Measurements from ENCODE around the gene ELMO3.
A peak's percentile ranks its signal among the peaks of the same experiment; 100 is the strongest.

The ELMO3 gene

DNA sequence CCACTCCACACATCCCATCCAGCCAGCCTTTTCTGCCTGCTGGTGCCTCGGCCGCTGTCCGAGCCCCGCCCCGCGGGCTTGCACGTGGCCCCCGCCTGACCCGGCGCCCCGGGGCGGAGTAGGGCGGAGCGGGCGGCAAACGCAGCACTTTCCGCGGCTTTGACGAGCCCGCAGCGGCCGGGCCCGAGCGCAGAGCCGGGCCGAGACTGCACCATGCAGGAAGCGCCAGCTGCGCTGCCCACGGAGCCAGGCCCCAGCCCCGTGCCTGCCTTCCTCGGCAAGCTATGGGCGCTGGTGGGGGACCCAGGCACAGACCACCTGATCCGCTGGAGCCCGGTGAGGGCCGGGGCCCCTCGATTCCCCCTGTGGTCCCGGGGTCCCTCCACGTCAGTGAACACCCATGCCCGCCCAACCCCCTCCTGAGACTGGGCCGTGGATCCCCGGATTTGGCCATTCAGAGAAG, 34.3 kb upstream of the ELMO3 start, which contains the start of gene HSF4:
HSF4 (plus strand) TSS at position 147 of the 463 bp plus-strand sequence; CDS start at position 214, 67 bp downstream.
- DNase-seq (ENCODE audit: low spot score), result no peak

DNA sequence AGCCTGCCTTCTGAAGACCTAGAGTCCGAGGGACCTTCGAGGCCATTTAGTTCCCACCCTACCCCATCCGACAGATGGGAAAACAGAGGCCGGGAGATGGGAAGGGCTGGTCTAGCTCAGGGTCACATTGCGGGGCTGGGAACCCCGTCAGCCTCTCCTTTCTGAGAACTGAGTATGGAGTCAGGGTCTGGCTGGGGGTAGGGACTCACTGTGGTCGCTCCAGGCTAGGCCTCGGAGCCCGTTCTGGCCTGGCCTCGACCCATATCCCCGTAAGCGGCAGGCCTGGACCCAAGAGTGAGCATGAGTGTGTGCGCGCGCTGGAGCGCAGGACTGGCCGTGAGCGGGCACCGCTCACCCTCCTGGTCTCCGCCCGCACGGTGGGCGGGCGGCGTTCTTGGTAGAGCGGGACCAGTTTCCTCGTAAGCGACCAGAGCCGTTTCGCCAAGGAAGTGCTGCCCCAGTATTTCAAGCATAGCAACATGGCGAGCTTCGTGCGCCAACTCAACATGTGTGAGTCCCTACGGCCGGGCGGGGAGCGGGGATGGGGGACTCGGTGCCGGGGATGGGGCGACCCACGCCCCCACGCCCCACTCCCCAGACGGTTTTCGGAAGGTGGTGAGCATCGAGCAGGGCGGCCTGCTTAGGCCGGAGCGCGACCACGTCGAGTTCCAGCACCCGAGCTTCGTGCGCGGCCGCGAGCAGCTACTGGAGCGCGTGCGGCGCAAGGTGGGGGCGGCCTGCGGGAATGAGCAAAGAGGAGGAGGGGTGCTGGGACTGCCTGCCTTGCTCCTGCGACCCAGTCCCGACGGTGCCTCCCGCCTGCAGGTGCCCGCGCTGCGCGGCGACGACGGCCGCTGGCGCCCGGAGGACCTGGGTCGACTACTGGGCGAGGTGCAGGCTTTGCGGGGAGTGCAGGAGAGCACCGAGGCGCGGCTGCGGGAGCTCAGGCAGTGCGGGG, 33.5 kb upstream of the ELMO3 start:
- no peak for DNase-seq (ENCODE audit: low spot score)

- no peak for DNase-seq (ENCODE audit: low spot score)
Observed at GRCh38 chr16:67166110-67166547, 32.8 kb upstream of the ELMO3 start.

- DNase-seq (ENCODE audit: low spot score), result no peak
Observed at GRCh38 chr16:67166598-67167168, 32.2 kb upstream of the ELMO3 start.

- no peak for DNase-seq (ENCODE audit: low spot score)
Observed at GRCh38 chr16:67167588-67167987, 31.3 kb upstream of the ELMO3 start.

DNA sequence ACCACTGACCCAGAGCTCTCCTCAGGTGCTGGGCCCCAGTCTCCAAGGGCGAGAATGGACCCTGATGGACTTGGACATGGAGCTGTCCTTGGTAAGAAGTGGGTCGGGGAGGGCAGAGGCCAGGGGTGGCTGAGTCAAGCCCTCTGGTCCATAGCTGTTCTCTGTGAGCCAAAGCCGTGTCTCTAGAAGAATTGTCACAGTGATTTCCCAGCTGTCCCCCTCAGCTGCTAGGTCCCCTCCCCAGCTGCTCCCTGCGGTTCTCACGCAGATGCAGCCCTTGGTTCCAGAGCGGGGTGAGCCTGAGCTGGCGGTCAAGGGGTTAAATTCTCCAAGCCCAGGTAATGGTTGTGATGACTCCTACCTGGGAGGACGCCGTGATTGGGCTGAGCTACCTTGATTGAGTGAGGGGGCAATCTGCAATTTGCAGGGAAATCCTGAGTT, 29.9 kb upstream of the ELMO3 start:
- DNase-seq (ENCODE audit: low spot score), result no peak

DNA sequence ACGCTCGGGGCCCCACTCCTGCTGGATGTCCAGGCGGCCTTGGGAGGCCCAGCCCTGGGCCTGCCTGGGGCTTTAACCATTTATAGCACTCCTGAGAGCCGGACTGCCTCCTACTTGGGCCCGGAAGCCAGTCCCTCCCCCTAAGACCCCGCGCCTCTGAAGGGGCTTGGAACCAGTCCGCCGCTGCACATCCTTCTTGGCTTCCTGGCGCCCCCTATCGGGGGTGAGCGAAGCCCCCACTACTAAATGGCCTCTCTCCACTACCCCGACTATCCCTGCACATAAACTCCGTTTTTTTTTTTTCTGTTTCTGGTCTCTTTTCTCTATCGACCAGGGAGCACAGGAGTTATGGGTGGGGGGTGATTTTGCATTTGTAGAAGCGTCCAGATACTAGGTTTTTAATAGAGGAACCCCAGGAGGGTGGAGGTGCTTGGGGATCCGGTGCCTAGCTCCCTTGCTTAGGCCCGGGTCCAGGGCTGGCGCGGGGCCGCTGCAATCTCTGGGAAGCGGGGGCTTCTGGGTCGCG, 29.2 kb upstream of the ELMO3 start:
- DNase-seq (ENCODE audit: low spot score), result peak; percentile 72

- peak; percentile 90 for DNase-seq (ENCODE audit: low spot score)
Observed at GRCh38 chr16:67170168-67170948, 28.6 kb upstream of the ELMO3 start, which contains the start of gene NOL3. Gene NOL3, plus strand, starts transcription at chr16:67170538.

DNA sequence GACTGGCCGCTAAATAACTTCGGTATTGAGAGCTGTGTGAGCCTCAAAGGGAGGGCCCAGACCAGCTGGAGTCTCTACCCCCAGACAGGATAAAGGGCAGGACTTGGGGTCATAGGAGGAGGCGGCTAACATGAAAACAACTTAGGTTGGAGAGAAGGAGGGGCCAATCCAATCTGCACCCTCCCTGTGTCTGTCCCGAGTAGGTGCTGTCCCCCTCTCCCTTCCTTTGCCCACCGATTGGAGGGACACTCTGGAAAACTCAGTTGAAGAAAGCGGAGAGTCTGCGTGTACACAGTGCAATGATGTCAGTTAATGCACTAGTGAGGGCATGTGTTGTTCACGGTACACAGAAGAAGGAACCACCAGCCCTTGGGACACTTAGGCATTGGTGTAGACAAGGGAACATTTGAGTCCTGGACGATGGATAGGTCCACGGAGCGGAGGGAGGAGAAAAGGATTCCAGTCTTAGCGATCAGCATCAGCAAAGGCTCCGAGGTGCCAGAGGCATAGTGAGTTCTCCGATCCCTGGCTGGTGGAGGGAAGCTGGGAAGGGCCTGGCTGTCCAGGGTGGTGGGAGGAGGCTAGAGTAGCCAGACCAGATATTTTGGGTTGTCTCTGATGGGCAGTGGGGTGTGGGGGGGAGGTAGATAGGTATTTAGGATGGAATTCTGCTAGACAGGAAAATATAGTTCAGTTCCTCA, 27.8 kb upstream of the ELMO3 start:
- DNase-seq (ENCODE audit: low spot score), result no peak

GRCh38 chr16:67173323-67173722, 25.6 kb upstream of the ELMO3 start:
- DNase-seq (ENCODE audit: low spot score), result no peak

- DNase-seq (ENCODE audit: low spot score), result peak; percentile 84
Observed at GRCh38 chr16:67173808-67174705, 24.9 kb upstream of the ELMO3 start.

DNA sequence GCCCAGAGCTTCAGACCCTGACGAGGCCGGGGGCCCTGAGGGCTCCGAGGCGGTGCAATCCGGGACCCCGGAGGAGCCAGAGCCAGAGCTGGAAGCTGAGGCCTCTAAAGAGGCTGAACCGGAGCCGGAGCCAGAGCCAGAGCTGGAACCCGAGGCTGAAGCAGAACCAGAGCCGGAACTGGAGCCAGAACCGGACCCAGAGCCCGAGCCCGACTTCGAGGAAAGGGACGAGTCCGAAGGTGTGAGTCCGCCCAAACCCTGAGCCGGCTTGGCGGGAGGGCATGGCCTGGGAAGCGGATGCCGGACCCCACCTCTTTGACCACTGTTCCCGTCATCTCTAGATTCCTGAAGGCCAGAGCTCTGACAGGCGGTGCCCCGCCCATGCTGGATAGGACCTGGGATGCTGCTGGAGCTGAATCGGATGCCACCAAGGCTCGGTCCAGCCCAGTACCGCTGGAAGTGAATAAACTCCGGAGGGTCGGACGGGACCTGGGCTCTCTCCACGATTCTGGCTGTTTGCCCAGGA, 24.2 kb upstream of the ELMO3 start:
- no peak for DNase-seq (ENCODE audit: low spot score)

- no peak for DNase-seq (ENCODE audit: low spot score)
Observed at GRCh38 chr16:67176662-67177061, 22.3 kb upstream of the ELMO3 start.

DNA sequence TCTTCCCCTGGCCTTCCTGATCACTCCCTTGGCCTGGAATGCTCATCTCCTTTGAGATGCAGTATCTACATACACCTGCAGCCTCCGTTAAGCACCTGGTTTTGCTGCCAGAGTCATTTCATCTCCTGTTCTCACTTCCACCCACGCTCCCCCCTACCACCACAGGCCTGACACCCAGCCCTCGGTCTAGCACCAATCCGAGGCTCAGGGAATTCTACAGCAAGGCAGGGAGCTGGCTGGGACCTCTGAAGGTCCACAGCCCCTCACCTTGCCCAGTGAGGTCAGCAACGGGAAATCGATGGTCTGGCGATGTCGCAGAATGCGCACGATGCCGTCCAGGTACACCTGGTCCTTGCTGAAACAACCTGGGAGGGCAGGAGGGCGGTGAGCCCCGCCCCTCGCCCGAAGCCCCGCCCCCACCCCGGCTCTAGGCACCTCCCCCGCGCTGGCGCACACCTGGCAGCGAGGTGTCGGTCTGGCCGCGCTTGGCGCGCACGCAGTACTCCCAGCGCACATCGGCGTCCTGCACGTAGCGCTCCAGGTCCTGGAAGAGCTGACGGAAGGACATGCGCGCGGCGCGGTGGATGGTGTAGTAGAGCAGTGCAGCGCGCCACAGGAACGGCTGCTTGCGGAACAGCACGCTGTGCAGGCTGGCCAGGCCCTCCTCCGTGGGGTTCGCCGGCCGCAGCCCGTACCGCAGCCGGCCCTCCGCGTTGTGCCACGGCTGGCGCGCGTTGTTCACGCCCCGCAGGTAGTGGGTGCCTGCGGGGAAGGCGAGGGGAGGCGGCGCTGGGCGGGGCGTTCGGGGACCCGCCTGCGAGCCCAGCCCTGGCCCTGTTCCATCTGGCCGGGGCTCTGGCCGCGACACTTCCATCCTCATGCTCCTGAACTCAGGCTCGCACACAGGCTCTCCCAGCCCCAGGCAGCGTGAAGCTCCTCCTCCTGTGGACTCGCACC, 20.9 kb upstream of the ELMO3 start:
- no peak for DNase-seq (ENCODE audit: low spot score)

- no peak for DNase-seq (ENCODE audit: low spot score)
Observed at GRCh38 chr16:67179421-67180080, 19.4 kb upstream of the ELMO3 start.

- no peak for DNase-seq (ENCODE audit: low spot score)
Observed at GRCh38 chr16:67180166-67180565, 18.8 kb upstream of the ELMO3 start.

DNA sequence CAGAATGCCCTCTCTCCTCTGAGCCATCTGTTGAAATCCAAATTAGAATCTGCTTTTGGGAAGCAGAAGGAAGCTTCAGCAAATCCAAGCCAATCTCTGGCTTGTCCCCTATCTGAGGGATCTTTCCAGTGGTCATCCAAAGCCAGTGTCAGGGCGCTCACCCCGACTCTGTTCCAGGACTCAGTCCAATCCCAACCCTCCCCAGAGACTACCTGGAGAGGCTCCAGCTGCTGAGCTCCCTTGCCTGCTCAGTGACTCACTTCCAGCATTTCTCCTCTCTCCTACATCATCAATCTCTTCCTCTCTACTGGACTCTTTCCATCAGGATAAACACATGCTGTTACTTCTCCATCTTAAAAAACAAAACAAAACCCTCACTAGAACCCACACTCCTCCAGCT, 17.6 kb upstream of the ELMO3 start:
- DNase-seq (ENCODE audit: low spot score), result no peak

DNA sequence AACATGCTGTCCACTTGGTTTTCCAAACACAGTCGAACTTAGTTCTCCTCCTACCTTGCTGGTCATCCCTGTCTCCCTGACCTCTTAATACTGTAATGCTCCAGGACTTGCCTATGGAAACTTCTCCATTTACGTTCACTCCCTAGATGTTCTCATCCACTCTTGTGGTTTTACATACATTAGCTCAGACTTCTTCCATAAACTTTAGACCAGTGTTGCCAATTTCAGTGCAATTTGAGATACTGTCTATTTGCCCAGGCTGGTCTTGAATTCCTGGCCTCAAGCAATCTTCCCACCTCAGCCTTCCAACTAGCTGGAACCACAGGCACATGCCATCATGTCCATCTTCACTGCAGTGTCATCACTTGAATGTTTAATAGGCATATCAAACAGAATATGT, 16.6 kb upstream of the ELMO3 start:
- no peak for DNase-seq (ENCODE audit: low spot score)
